HepG2 (cell line): Measurements from ENCODE around the gene SLC13A3. TPM values are rescaled to one million over a fixed set of nuclear protein-coding genes. Genes with fewer than 3 reads are reported as not detected.

Source experiments
- ELF3 ChIP-seq: IDR thresholded peaks from 2 replicates; pipeline ENCODE4 v1.6.1; 2016; ENCODE audit warnings: missing genetic modification reagents, missing compliant biosample characterization
- ESRRA ChIP-seq: sonication (generic); formaldehyde crosslinking; IDR thresholded peaks from 2 replicates; pipeline ENCODE4 v1.5.1; 2020; ENCODE audit warnings: mild to moderate bottlenecking, low read depth, missing genetic modification reagents
- HOMEZ ChIP-seq: IDR thresholded peaks from 2 replicates; pipeline ENCODE4 v1.6.1; 2016; ENCODE audit warnings: low read depth
- MXD3 ChIP-seq: IDR thresholded peaks from 2 replicates; pipeline ENCODE4 v1.6.1; 2016; ENCODE audit warnings: mild to moderate bottlenecking, missing biosample characterization, missing genetic modification reagents
- MXD4 ChIP-seq: IDR thresholded peaks from 2 replicates; pipeline ENCODE4 v1.6.1; 2016; ENCODE audit warnings: mild to moderate bottlenecking, missing biosample characterization, missing genetic modification reagents
- NR1H2 ChIP-seq: sonication (generic); formaldehyde crosslinking; IDR thresholded peaks from 2 replicates; pipeline ENCODE4 v1.8.1; 2022; ENCODE audit warnings: low read depth, missing genetic modification reagents, borderline replicate concordance
- POGK ChIP-seq: sonication (generic); formaldehyde crosslinking; conservative IDR thresholded peaks from 2 replicates; pipeline ENCODE4 v1.8.0; 2022; ENCODE audit warnings: mild to moderate bottlenecking, moderate library complexity, missing genetic modification reagents
- PREB ChIP-seq: sonication (generic); formaldehyde crosslinking; IDR thresholded peaks from 2 replicates; pipeline ENCODE4 v1.4.0; 2020; ENCODE audit warnings: missing genetic modification reagents
- TEAD2 ChIP-seq: sonication (generic); formaldehyde crosslinking; IDR thresholded peaks from 2 replicates; pipeline ENCODE4 v1.9.0; 2021; ENCODE audit warnings: missing genetic modification reagents
- THAP8 ChIP-seq: sonication (generic); formaldehyde crosslinking; IDR thresholded peaks from 2 replicates; pipeline ENCODE4 v1.5.1; 2020; ENCODE audit warnings: missing genetic modification reagents, mild to moderate bottlenecking, borderline replicate concordance
- XRCC5 ChIP-seq: fragments of 200-400 bp; formaldehyde crosslinking; optimal IDR thresholded peaks from 2 replicates; pipeline ENCODE3; 2017; ENCODE audit warnings: mild to moderate bottlenecking, low read length
- ZNF34 ChIP-seq: sonication (generic); formaldehyde crosslinking; IDR thresholded peaks from 2 replicates; pipeline ENCODE4 v1.4.0; 2020; ENCODE audit warnings: mild to moderate bottlenecking, missing genetic modification reagents, borderline replicate concordance
- ZNF343 ChIP-seq: sonication (generic); formaldehyde crosslinking; IDR thresholded peaks from 2 replicates; pipeline ENCODE4 v1.4.0; 2020; ENCODE audit warnings: mild to moderate bottlenecking, missing genetic modification reagents
- ZNF501 ChIP-seq: sonication (generic); formaldehyde crosslinking; IDR thresholded peaks from 2 replicates; pipeline ENCODE4 v1.5.1; 2020; ENCODE audit warnings: mild to moderate bottlenecking, moderate library complexity, missing genetic modification reagents
- ZNF703 ChIP-seq: sonication (generic); formaldehyde crosslinking; IDR thresholded peaks from 2 replicates; pipeline ENCODE4 v1.5.1; 2020; ENCODE audit warnings: missing genetic modification reagents, mild to moderate bottlenecking, moderate library complexity, borderline replicate concordance
- ZNF746 ChIP-seq: sonication (generic); formaldehyde crosslinking; IDR thresholded peaks from 2 replicates; pipeline ENCODE4 v1.8.0; 2022; ENCODE audit warnings: mild to moderate bottlenecking, missing genetic modification reagents
- polyA plus RNA-seq, 8 experiments: library from polyadenylated mRNA; depleted of rRNA in 3 of 8; stranded (reverse) in 7 of 8; unstranded in 1 of 8; fragments of >200 nt; fragmentation: Illumina TruSeq in 4 of 8; extraction: Trizol in 4 of 8; gene quantifications; 2 replicates each; pipeline versions ENCODE4 v1.2.1 to v1.2.3, GENCODE V29; 2011 to 2016; ENCODE audit warnings: low read depth in 4 of 8, missing spikeins in 1 of 8, mixed read lengths in 1 of 8; ENCODE audit not compliant: insufficient read depth in 1 of 8
- total RNA-seq, 5 experiments: library from RNA; depleted of rRNA; stranded (reverse); fragments of >200 nt; fragmentation: Illumina TruSeq; extraction: Trizol; gene quantifications; 2 replicates each; pipeline ENCODE4 v1.2.3, GENCODE V29; 2016; ENCODE audit warnings: low read depth in 1 of 5

The SLC13A3 gene
- total and polyA plus RNA-seq, 2 of the 13 experiments (the other 11 are each of a cell fraction or from before 2014, with no cell fraction given): 66.5 to 76.0 TPM

- TF ChIP-seq NR1H2 (CRISPR knock-in tag): no peak
- TF ChIP-seq XRCC5: peak; percentile 72
- TF ChIP-seq ZNF501: no peak
- TF ChIP-seq ZNF343 (CRISPR knock-in tag): no peak
- peak; percentile 74; the same call in 1 of the 2 replicates for TF ChIP-seq ELF3 (CRISPR knock-in tag)
- TF ChIP-seq ESRRA (CRISPR knock-in tag): no peak
- TF ChIP-seq ZNF746: no peak
- TF ChIP-seq HOMEZ (CRISPR knock-in tag): peak; percentile 37; the same call in 1 of the 2 replicates
- TF ChIP-seq THAP8 (CRISPR knock-in tag): no peak
- TF ChIP-seq ZNF34: no peak
- TF ChIP-seq MXD3 (CRISPR knock-in tag): peak; percentile 33; the same call in 1 of the 2 replicates
- TF ChIP-seq ZNF703 (CRISPR knock-in tag): no peak
- no peak for TF ChIP-seq POGK
- TF ChIP-seq PREB (CRISPR knock-in tag): no peak
- no peak for TF ChIP-seq MXD4 (CRISPR knock-in tag)
- TF ChIP-seq TEAD2 (CRISPR knock-in tag): no peak
These were observed 48.5 kb upstream of the SLC13A3 start (continued) for GRCh38 chr20:46699651-46700359.
